ENCODE results near the gene UFM1. TPM values are rescaled to one million over a fixed set of nuclear protein-coding genes. Genes with fewer than 3 reads are reported as not detected.

Gene UFM1
- total RNA-seq, 1 experiment from 2014 or later: 34.6 TPM

DNA sequence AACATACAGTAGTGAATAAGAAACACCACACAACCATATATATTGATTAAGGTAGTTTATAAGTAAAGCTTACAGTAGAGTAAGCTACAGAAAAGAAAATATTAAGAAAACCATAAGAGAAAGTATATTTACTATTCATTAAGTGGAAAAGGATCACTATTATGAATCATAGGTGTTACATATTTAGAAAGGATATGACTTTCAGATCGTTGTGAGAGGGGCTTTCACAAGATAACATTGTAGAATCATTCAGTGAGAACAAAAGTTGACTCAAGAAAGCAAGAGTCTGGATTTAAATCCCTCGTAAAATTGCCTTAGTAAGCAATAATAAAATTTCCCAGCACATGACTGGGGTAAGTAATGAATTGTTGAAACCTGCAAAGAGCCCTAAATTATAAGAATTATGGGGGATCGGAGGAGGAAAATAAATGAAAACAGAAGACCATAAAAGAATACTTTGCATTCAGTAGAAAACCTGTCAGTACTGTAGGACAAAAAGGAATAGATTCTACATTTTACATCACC lies 6.0 kb downstream of the UFM1 start:
- ATAC-seq: no peak
- no peak for DNase-seq (ENCODE audit: low read depth, low spot score)
- TF ChIP-seq TCF7L2 (IDR thresholded peaks at IDR 0.05; ENCODE audit: low read depth, low read length): no peak
- TF ChIP-seq, protein P1, sequence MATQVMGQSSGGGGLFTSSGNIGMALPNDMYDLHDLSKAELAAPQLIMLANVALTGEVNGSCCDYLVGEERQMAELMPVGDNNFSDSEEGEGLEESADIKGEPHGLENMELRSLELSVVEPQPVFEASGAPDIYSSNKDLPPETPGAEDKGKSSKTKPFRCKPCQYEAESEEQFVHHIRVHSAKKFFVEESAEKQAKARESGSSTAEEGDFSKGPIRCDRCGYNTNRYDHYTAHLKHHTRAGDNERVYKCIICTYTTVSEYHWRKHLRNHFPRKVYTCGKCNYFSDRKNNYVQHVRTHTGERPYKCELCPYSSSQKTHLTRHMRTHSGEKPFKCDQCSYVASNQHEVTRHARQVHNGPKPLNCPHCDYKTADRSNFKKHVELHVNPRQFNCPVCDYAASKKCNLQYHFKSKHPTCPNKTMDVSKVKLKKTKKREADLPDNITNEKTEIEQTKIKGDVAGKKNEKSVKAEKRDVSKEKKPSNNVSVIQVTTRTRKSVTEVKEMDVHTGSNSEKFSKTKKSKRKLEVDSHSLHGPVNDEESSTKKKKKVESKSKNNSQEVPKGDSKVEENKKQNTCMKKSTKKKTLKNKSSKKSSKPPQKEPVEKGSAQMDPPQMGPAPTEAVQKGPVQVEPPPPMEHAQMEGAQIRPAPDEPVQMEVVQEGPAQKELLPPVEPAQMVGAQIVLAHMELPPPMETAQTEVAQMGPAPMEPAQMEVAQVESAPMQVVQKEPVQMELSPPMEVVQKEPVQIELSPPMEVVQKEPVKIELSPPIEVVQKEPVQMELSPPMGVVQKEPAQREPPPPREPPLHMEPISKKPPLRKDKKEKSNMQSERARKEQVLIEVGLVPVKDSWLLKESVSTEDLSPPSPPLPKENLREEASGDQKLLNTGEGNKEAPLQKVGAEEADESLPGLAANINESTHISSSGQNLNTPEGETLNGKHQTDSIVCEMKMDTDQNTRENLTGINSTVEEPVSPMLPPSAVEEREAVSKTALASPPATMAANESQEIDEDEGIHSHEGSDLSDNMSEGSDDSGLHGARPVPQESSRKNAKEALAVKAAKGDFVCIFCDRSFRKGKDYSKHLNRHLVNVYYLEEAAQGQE (IDR thresholded peaks at IDR 0.05; ENCODE audit: insufficient read depth in 1 of 2, low read depth in 2 of 2, low read length in 1 of 2): no peak
- no peak for TF ChIP-seq POLR2AphosphoS5 (IDR thresholded peaks at IDR 0.05; ENCODE audit: low read depth, low read length)
- intact Hi-C loops (cut with micrococcal nuclease; ENCODE audit: unreplicated experiment): no loop called here
- H3K4me1 ChIP-seq (ENCODE audit: control insufficient read depth, insufficient read depth, low read length): peaks cover 8% of the 10 kb centered on the region; the same call in 1 of the 2 replicates
- ChIA-PET POLR2A (no interaction called here), CTCF (no interaction called here)
- H3K4me3 ChIP-seq (ENCODE audit: low read depth in 2 of 2, low read length in 2 of 2): no peak overlapping the region
- H3K27me3 ChIP-seq (ENCODE audit: control insufficient read depth, insufficient read depth, low read length): no peaks in the 10 kb centered on the region
- no peaks in the 10 kb centered on the region for H3K9me3 ChIP-seq (ENCODE audit: control insufficient read depth, insufficient read depth, low read depth, low read length)
- H3K27ac ChIP-seq (ENCODE audit: low read length): no peak overlapping the region
- no TSS peak for BruUV-seq (replicated peaks)
- in situ Hi-C loops (cut with HindIII; ENCODE audit: low pct_unique_long_range_greater_than_20kb, low sequenced_read_pairs): no loop called here
- H3K36me3 ChIP-seq (ENCODE audit: control insufficient read depth, insufficient read depth, low read length): peaks cover 27% of the 10 kb centered on the region

DNA sequence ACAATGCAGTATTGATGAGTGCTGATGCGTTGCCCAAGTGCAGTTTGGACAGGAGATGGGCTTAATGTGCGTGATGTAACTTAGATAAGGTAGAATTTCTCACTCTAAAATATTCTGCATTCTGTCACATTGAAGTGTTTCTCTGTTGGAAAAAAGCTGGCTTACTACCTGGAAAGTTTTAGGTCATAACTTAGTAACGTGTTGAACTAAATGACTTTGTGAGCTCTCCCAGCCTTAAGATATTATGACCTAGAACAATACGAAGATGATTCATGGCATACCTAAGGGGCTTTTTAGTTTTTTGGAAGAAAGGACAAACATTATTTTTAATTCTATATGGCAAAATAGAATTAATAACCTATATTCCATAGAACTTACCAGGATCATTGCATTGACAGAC lies 9.0 kb downstream of the UFM1 start:
- ChIA-PET CTCF (no interaction called here), POLR2A (no interaction called here)
- Histone ChIP-seq H3K4me3 (ENCODE audit: low read depth in 2 of 2, low read length in 2 of 2) (no peak overlapping the region), H3K27me3 (ENCODE audit: control insufficient read depth, insufficient read depth, low read length) (no peaks in the 10 kb centered on the region), H3K9me3 (ENCODE audit: control insufficient read depth, insufficient read depth, low read depth, low read length) (no peaks in the 10 kb centered on the region), H3K4me1 (ENCODE audit: control insufficient read depth, insufficient read depth, low read length) (no peaks in the 10 kb centered on the region), H3K36me3 (ENCODE audit: control insufficient read depth, insufficient read depth, low read length) (peaks cover 25% of the 10 kb centered on the region), H3K27ac (ENCODE audit: low read length) (no peak overlapping the region)
- no peak for DNase-seq (ENCODE audit: low read depth, low spot score)
- TF ChIP-seq, protein P1 (IDR thresholded peaks at IDR 0.05; ENCODE audit: insufficient read depth in 1 of 2, low read depth in 2 of 2, low read length in 1 of 2): no peak
- TF ChIP-seq, protein P2, sequence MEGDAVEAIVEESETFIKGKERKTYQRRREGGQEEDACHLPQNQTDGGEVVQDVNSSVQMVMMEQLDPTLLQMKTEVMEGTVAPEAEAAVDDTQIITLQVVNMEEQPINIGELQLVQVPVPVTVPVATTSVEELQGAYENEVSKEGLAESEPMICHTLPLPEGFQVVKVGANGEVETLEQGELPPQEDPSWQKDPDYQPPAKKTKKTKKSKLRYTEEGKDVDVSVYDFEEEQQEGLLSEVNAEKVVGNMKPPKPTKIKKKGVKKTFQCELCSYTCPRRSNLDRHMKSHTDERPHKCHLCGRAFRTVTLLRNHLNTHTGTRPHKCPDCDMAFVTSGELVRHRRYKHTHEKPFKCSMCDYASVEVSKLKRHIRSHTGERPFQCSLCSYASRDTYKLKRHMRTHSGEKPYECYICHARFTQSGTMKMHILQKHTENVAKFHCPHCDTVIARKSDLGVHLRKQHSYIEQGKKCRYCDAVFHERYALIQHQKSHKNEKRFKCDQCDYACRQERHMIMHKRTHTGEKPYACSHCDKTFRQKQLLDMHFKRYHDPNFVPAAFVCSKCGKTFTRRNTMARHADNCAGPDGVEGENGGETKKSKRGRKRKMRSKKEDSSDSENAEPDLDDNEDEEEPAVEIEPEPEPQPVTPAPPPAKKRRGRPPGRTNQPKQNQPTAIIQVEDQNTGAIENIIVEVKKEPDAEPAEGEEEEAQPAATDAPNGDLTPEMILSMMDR (IDR thresholded peaks at IDR 0.05): no peak
- TF ChIP-seq SIN3A (IDR thresholded peaks at IDR 0.05; ENCODE audit: borderline replicate concordance, insufficient read depth, low read depth, low read length) (no peak), POLR2AphosphoS5 (IDR thresholded peaks at IDR 0.05; ENCODE audit: low read depth, low read length) (no peak), TCF7L2 (IDR thresholded peaks at IDR 0.05; ENCODE audit: low read depth, low read length) (no peak)
- intact Hi-C loops (cut with micrococcal nuclease; ENCODE audit: unreplicated experiment): no loop called here
- no peak for ATAC-seq
- no TSS peak for BruUV-seq (replicated peaks)
- in situ Hi-C loops (cut with HindIII; ENCODE audit: low pct_unique_long_range_greater_than_20kb, low sequenced_read_pairs): no loop called here

Measured in Panc1 (cell line).